Measurements from ENCODE around the gene FRMD4B.

Gene FRMD4B

GRCh38 chr3:69297501-69297900, 88.4 kb downstream of the FRMD4B start:
- TF ChIP-seq CTCF (IDR thresholded peaks at IDR 0.05): no peak

GRCh38 chr3:69296995-69297394, 88.9 kb downstream of the FRMD4B start:
- Histone ChIP-seq H3K27ac (no peak overlapping the region), H3K79me2 (no peaks in the 10 kb centered on the region), H3K4me2 (ENCODE audit: low read length) (no peak overlapping the region), H3K4me3 (ENCODE audit: low read depth, low read length) (no peak overlapping the region), H3K9ac (no peak overlapping the region), H3K9me3 (ENCODE audit: control insufficient read depth, low read length) (no peaks in the 10 kb centered on the region), H3K4me1 (no peaks in the 10 kb centered on the region), H3K36me3 (ENCODE audit: control insufficient read depth, insufficient read depth, low read length) (no peaks in the 10 kb centered on the region), H3K27me3 (ENCODE audit: control insufficient read depth, insufficient read depth, low read length) (no peaks in the 10 kb centered on the region), H2AFZ (no peak overlapping the region)
- TF ChIP-seq CTCF (IDR thresholded peaks at IDR 0.05): no peak

More at GRCh38 chr3:69297501-69297900, 88.4 kb downstream of the FRMD4B start:
- no peak overlapping the region for H3K9ac ChIP-seq
- H3K27me3 ChIP-seq (ENCODE audit: control insufficient read depth, insufficient read depth, low read length): no peaks in the 10 kb centered on the region
- H3K9me3 ChIP-seq (ENCODE audit: control insufficient read depth, low read length): no peaks in the 10 kb centered on the region
- H3K4me2 ChIP-seq (ENCODE audit: low read length): no peak overlapping the region
- H3K27ac ChIP-seq: no peak overlapping the region
- no peaks in the 10 kb centered on the region for H3K4me1 ChIP-seq
- no peak overlapping the region for H2AFZ ChIP-seq
- no peaks in the 10 kb centered on the region for H3K36me3 ChIP-seq (ENCODE audit: control insufficient read depth, insufficient read depth, low read length)
- H3K4me3 ChIP-seq (ENCODE audit: low read depth, low read length): no peak overlapping the region
- no peaks in the 10 kb centered on the region for H3K79me2 ChIP-seq

- Histone ChIP-seq H3K79me2 (no peaks in the 10 kb centered on the region), H3K4me1 (no peaks in the 10 kb centered on the region), H3K36me3 (ENCODE audit: control insufficient read depth, insufficient read depth, low read length) (no peaks in the 10 kb centered on the region), H2AFZ (no peak overlapping the region), H3K9ac (no peak overlapping the region), H3K9me3 (ENCODE audit: control insufficient read depth, low read length) (no peaks in the 10 kb centered on the region), H3K4me3 (ENCODE audit: low read depth, low read length) (no peak overlapping the region), H3K27me3 (ENCODE audit: control insufficient read depth, insufficient read depth, low read length) (no peaks in the 10 kb centered on the region), H3K27ac (no peak overlapping the region), H3K4me2 (ENCODE audit: low read length) (no peak overlapping the region)
- no peak for TF ChIP-seq CTCF (IDR thresholded peaks at IDR 0.05)
Observed at GRCh38 chr3:69294014-69294766, 91.7 kb downstream of the FRMD4B start.

- H3K4me2 ChIP-seq (ENCODE audit: low read length): no peak overlapping the region
- H3K27me3 ChIP-seq (ENCODE audit: control insufficient read depth, insufficient read depth, low read length): no peaks in the 10 kb centered on the region
- H3K9ac ChIP-seq: no peak overlapping the region
- H3K79me2 ChIP-seq: no peaks in the 10 kb centered on the region
- TF ChIP-seq CTCF (IDR thresholded peaks at IDR 0.05): no peak
- no peak overlapping the region for H3K27ac ChIP-seq
- H3K9me3 ChIP-seq (ENCODE audit: control insufficient read depth, low read length): no peaks in the 10 kb centered on the region
- H3K4me1 ChIP-seq: peaks cover 6% of the 10 kb centered on the region
- H2AFZ ChIP-seq: no peak overlapping the region
- H3K4me3 ChIP-seq (ENCODE audit: low read depth, low read length): no peak overlapping the region
- H3K36me3 ChIP-seq (ENCODE audit: control insufficient read depth, insufficient read depth, low read length): no peaks in the 10 kb centered on the region
Observed at GRCh38 chr3:69292959-69293574, 92.8 kb downstream of the FRMD4B start.
